NCI-H1417 treated with DMSO at 0.1 percent for 48 hours (cell line): ENCODE measurements around the gene SPATA33.

Experiments
- DNase-seq: peaks from one replicate; lab custom pipeline; 2025; lab: John Stamatoyannopoulos, UW

Gene SPATA33

GRCh38 chr16:89657442-89658220 lies at the start of gene SPATA33, which contains the start of gene CHMP1A:
TSS of gene SPATA33 (plus strand) at chr16:89657836. CDS start at chr16:89657912, 76 bp downstream.
TSS of gene CHMP1A (minus strand) at chr16:89657708. CDS start at chr16:89657588, 120 bp downstream.
- DNase-seq = no peak

GRCh38 chr16:89607937-89608740 lies 49.5 kb upstream of the SPATA33 start:
- DNase-seq = no peak

GRCh38 chr16:89610108-89610453 lies 47.6 kb upstream of the SPATA33 start:
- DNase-seq = no peak

GRCh38 chr16:89612415-89613166 lies 45.0 kb upstream of the SPATA33 start:
- no peak for DNase-seq

- no peak for DNase-seq
Observed at GRCh38 chr16:89613231-89613953, 44.2 kb upstream of the SPATA33 start, which contains the start of gene DPEP1. TSS of gene DPEP1 (plus strand) at chr16:89613642. CDS start at chr16:89630411, 16,769 bp downstream.

- no peak for DNase-seq
Observed at GRCh38 chr16:89613954-89614459, 43.6 kb upstream of the SPATA33 start.

- no peak for DNase-seq
Observed at GRCh38 chr16:89615176-89615575, 42.5 kb upstream of the SPATA33 start.

- no peak for DNase-seq
Observed at GRCh38 chr16:89615596-89616090, 42.0 kb upstream of the SPATA33 start.

GRCh38 chr16:89616623-89617022 lies 41.0 kb upstream of the SPATA33 start:
- DNase-seq = no peak

GRCh38 chr16:89617036-89617435 lies 40.6 kb upstream of the SPATA33 start:
- no peak for DNase-seq

- no peak for DNase-seq
Observed at GRCh38 chr16:89618109-89618998, 39.3 kb upstream of the SPATA33 start.

- no peak for DNase-seq
Observed at GRCh38 chr16:89619840-89620239, 37.8 kb upstream of the SPATA33 start.

- no peak for DNase-seq
Observed at GRCh38 chr16:89620406-89620841, 37.2 kb upstream of the SPATA33 start.

- DNase-seq = no peak
Observed at GRCh38 chr16:89621136-89621697, 36.4 kb upstream of the SPATA33 start.

GRCh38 chr16:89621698-89622409 lies 35.8 kb upstream of the SPATA33 start:
- DNase-seq = no peak

- DNase-seq = no peak
Observed at GRCh38 chr16:89623511-89624261, 34.0 kb upstream of the SPATA33 start.

- DNase-seq = no peak
Observed at GRCh38 chr16:89624777-89625761, 32.6 kb upstream of the SPATA33 start.
